Calu3 (cell line): Measurements from ENCODE around the gene LSS. TPM values are rescaled to one million over a fixed set of nuclear protein-coding genes. Genes with fewer than 3 reads are reported as not detected.
"Not testable (repeated sequence)": the region's sequence is repeated elsewhere in the genome, so short reads cannot be mapped to it uniquely, and the experiment has no call there.

Experiments used
- BruUV-seq: library from RNA; stranded (reverse); fragments of 400-500 nt; replicated peaks from 2 replicates; lab custom pipeline; 2021; lab: Mats Ljungman, UMichigan
- CTCF ChIA-PET: fragments of 300-600 bp; sonication (Branson Sonifier 250); formaldehyde crosslinking; loops from one replicate; lab custom pipeline; 2022; ENCODE audit warnings: antibody characterized with exemption; lab: Charles Lee
- DNase-seq: peaks from one replicate; pipeline ENCODE4 v3.0.0; 2022
- H3K27ac Mint-ChIP-seq: one replicate; pipeline ENCODE4 v1.8.0; 2022; ENCODE audit warnings: mixed read lengths; ENCODE audit not compliant: unreplicated experiment
- H3K27me3 Mint-ChIP-seq: one replicate; pipeline ENCODE4 v1.8.0; 2022; ENCODE audit warnings: mixed read lengths; ENCODE audit not compliant: unreplicated experiment
- H3K36me3 Mint-ChIP-seq: one replicate; pipeline ENCODE4 v1.8.0; 2022; ENCODE audit warnings: mild to moderate bottlenecking, moderate library complexity, mixed read lengths; ENCODE audit not compliant: insufficient read depth, unreplicated experiment
- H3K4me1 Mint-ChIP-seq: one replicate; pipeline ENCODE4 v1.8.0; 2022; ENCODE audit warnings: mild to moderate bottlenecking, low read depth, mixed read lengths; ENCODE audit not compliant: unreplicated experiment
- H3K4me3 Mint-ChIP-seq: one replicate; pipeline ENCODE4 v1.8.0; 2022; ENCODE audit warnings: mild to moderate bottlenecking, low read depth, moderate library complexity, mixed read lengths; ENCODE audit not compliant: unreplicated experiment
- H3K9me3 Mint-ChIP-seq: one replicate; pipeline ENCODE4 v1.8.0; 2022; ENCODE audit warnings: low read depth, mixed read lengths; ENCODE audit not compliant: unreplicated experiment
- intact Hi-C: fragments of 100-400 bp; cut with micrococcal nuclease; formaldehyde crosslinking; loops from one replicate; pipeline ENCODE4 v1.10.0; 2022; ENCODE audit not compliant: unreplicated experiment
- total RNA-seq: library from RNA; stranded (reverse); gene quantifications from 2 replicates; pipeline ENCODE4 v1.2.3, GENCODE V29; 2022
- TF ChIP-seq, protein P1 (sequence below): fragments of 200-600 bp; IDR thresholded peaks from one replicate; pipeline ENCODE4 v1.8.0; 2022; ENCODE audit warnings: antibody characterized with exemption; ENCODE audit not compliant: unreplicated experiment

The LSS gene
- total RNA-seq, 1 experiment from 2014 or later, result 55.1 TPM

DNA sequence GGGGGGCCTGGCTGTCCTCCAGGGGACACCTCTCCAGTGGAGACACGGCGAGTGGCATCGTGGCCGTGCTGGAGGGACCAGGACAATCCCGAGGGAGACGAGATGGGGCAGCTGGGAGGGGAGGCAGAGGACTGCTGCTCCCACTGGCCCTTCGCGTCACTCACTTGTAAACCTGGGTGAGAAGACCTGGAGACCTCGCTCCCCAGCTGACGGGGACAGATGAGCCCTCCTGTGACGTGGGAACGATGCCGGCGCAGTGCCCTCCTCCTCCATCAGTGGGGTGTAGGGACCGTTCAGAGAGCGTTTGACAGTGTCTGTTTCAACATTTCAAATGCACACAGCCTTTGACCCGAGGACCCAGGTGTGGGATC is 48.9 kb downstream of the LSS start:
- H3K4me3 Mint-ChIP-seq, result no peak overlapping the region
- peaks cover 7% of the 10 kb centered on the region for H3K36me3 Mint-ChIP-seq
- DNase-seq, result no peak
- H3K27me3 Mint-ChIP-seq, result peaks cover 22% of the 10 kb centered on the region
- TF ChIP-seq, protein P1, sequence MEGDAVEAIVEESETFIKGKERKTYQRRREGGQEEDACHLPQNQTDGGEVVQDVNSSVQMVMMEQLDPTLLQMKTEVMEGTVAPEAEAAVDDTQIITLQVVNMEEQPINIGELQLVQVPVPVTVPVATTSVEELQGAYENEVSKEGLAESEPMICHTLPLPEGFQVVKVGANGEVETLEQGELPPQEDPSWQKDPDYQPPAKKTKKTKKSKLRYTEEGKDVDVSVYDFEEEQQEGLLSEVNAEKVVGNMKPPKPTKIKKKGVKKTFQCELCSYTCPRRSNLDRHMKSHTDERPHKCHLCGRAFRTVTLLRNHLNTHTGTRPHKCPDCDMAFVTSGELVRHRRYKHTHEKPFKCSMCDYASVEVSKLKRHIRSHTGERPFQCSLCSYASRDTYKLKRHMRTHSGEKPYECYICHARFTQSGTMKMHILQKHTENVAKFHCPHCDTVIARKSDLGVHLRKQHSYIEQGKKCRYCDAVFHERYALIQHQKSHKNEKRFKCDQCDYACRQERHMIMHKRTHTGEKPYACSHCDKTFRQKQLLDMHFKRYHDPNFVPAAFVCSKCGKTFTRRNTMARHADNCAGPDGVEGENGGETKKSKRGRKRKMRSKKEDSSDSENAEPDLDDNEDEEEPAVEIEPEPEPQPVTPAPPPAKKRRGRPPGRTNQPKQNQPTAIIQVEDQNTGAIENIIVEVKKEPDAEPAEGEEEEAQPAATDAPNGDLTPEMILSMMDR, result no peak
- no peaks in the 10 kb centered on the region for H3K4me1 Mint-ChIP-seq
- intact Hi-C loops, result no loop called here
- BruUV-seq, result no TSS peak
- CTCF ChIA-PET, result no interaction called here
- H3K9me3 Mint-ChIP-seq, result no peaks in the 10 kb centered on the region
- no peak overlapping the region for H3K27ac Mint-ChIP-seq

GRCh38 chr21:46178961-46179360 is 49.6 kb downstream of the LSS start:
- TF ChIP-seq, protein P1, result no peak
- no peaks in the 10 kb centered on the region for H3K4me1 Mint-ChIP-seq
- H3K9me3 Mint-ChIP-seq, result no peaks in the 10 kb centered on the region
- peaks cover 27% of the 10 kb centered on the region for H3K27me3 Mint-ChIP-seq
- DNase-seq, result no peak
- intact Hi-C loops, result no loop called here
- H3K4me3 Mint-ChIP-seq, result no peak overlapping the region
- CTCF ChIA-PET, result no interaction called here
- no peak overlapping the region for H3K27ac Mint-ChIP-seq
- H3K36me3 Mint-ChIP-seq, result peaks cover 5% of the 10 kb centered on the region
- no TSS peak for BruUV-seq

GRCh38 chr21:46176443-46177129 is 52.0 kb downstream of the LSS start:
- BruUV-seq, H3K9me3 Mint-ChIP-seq, CTCF ChIA-PET, H3K4me3 Mint-ChIP-seq, DNase-seq, intact Hi-C loops, H3K4me1 Mint-ChIP-seq, H3K36me3 Mint-ChIP-seq, H3K27ac Mint-ChIP-seq: not testable (repeated sequence)
- H3K27me3 Mint-ChIP-seq, result peaks cover 27% of the 10 kb centered on the region

- intact Hi-C loops, result no loop called here
- Mint-ChIP-seq H3K27ac (no peak overlapping the region), H3K36me3 (no peaks in the 10 kb centered on the region), H3K4me3 (no peak overlapping the region), H3K27me3 (peaks cover 27% of the 10 kb centered on the region), H3K4me1 (no peaks in the 10 kb centered on the region), H3K9me3 (no peaks in the 10 kb centered on the region)
- TF ChIP-seq, protein P1, result no peak
- CTCF ChIA-PET, result no interaction called here
- no TSS peak for BruUV-seq
- no peak for DNase-seq
These were observed 55.0 kb downstream of the LSS start for GRCh38 chr21:46173573-46173972.

DNA sequence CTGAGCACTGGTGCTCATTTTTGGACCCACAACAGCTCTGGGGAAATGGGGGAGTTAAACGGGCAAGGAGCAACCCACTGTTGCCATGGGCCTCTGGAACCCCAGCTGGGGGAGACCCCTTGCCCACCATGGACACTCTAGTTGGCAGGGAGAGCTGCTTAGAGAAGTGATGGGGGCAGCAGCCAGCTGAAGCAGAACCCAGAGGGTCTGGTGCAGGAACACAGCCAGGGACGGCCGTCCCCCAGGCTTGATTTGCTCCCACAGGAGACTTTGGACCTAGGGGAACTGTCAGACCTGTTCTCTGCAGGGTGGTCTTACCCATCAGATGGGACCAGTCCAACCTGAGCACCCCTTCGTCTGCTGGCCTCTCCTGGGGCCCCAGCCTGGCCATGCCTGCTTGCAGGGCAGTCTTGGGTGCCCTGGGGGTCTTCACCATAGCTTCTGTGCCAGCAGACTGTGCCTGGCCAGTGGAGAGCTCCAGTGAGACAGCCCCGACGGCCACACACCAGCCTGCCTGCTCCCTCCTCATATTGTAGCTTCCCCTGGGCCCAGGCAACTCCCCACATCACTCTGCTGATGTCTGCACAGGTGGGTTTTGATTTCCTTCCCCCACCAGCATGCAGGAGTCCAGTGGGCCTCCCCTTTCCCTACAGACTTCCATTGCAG is 55.6 kb downstream of the LSS start:
- intact Hi-C loops, result no loop called here

More for the DNA sequence above, 55.6 kb downstream of the LSS start:
- TF ChIP-seq, protein P1, result no peak
- BruUV-seq, result no TSS peak
- H3K4me3 Mint-ChIP-seq, result no peak overlapping the region
- CTCF ChIA-PET, result no interaction called here
- no peak for DNase-seq
- H3K4me1 Mint-ChIP-seq, result no peaks in the 10 kb centered on the region
- no peak overlapping the region for H3K27ac Mint-ChIP-seq
- peaks cover 27% of the 10 kb centered on the region for H3K27me3 Mint-ChIP-seq
- H3K36me3 Mint-ChIP-seq, result no peaks in the 10 kb centered on the region
- H3K9me3 Mint-ChIP-seq, result no peaks in the 10 kb centered on the region
